Measurements from ENCODE around the gene GPR180. TPM values are rescaled to one million over a fixed set of nuclear protein-coding genes. Genes with fewer than 3 reads are reported as not detected.

GPR180 gene
- total RNA-seq, 2 donors from 2014 or later, result 4.6 to 6.0 TPM

DNA sequence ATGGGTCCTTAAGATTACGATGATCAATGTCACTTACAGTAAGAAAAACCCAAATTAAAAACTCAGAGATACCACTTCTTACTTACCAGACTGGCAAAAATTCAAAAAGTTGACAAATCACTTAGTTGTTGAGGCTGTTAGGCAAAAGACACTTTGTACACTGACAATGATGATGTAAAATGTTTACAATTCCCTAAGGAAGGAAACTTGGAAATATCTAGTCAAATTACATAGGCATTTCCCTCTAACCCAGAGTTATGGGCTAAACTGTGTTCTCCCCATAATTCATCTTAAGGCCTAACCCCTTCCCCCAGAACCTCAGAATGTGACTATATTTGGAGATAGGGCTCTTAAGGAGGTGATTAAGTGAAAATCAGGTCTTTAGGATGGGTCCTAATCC is 17.7 kb upstream of the GPR180 start:
- WGBS, 2 donors, result 90 to 95% methylated on average over 1 of the region's 1 CpG
- peaks cover 0 to 20% of the 10 kb centered on the region in 2 donors for H3K36me3 ChIP-seq (replicated peaks in 1 of 2; ENCODE audit: insufficient read depth in 1 of 2, low read depth in 2 of 2)
- no peak for ATAC-seq
- intact Hi-C loops (cut with DNase I), result no loop called here
- H3K4me3 ChIP-seq, result no peak overlapping the region
- no peak for DNase-seq
- H3K27me3 ChIP-seq, result no peaks in the 10 kb centered on the region
- H3K4me1 ChIP-seq, result peaks cover 27% of the 10 kb centered on the region
- TF ChIP-seq POLR2A (IDR thresholded peaks at IDR 0.05) (no peak), CTCF (IDR thresholded peaks at IDR 0.05) (no peak)
- H3K27ac ChIP-seq, result no peak overlapping the region
- H3K9me3 ChIP-seq, result no peaks in the 10 kb centered on the region

DNA sequence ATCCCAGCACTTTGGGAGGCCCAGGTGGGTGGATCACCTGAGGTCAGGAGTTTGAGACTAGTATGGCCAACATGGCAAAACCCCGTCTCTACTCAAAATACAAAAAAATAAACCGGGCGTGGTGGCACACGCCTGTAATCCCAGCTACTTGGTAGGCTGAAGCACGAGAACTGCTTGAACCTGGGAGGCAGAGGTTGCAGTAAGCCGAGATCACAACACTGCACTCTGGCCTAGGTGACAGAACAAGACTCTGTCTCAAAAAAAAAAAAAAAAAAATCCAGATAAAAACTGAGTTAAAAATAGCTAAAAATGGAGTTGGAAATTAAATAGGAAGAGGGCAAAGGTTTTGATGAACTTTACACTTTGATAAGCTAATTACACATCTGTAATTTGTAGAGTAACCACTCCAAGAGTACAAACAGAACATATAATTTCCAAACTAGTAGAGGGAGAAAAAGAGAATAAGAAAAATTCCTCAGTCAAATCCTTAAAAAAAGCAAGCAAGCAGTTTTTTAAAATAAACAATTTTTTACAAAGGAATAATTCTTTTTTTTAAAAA is 16.0 kb upstream of the GPR180 start:
- Histone ChIP-seq H3K27me3 (no peaks in the 10 kb centered on the region), H3K9me3 (no peaks in the 10 kb centered on the region), H3K4me1 (peaks cover 28% of the 10 kb centered on the region), H3K36me3 (replicated peaks in 1 of 2; ENCODE audit: insufficient read depth in 1 of 2, low read depth in 2 of 2) (peaks cover 0 to 13% of the 10 kb centered on the region in 2 donors), H3K27ac (peak overlapping the region in 1 of 4 donors; percentile 44), H3K4me3 (no peak overlapping the region)
- no peak for ATAC-seq
- DNase-seq, result no peak
- WGBS, 2 donors, result 36 to 47% methylated on average over 6 of the region's 6 CpGs
- intact Hi-C loops (cut with DNase I), result no loop called here
- no peak for TF ChIP-seq CTCF (IDR thresholded peaks at IDR 0.05)
- TF ChIP-seq POLR2A (IDR thresholded peaks at IDR 0.05), result no peak

GRCh38 chr13:94586371-94586770 is 15.3 kb upstream of the GPR180 start:
- TF ChIP-seq CTCF (IDR thresholded peaks at IDR 0.05), result no peak
- no peak for TF ChIP-seq POLR2A (IDR thresholded peaks at IDR 0.05)
- Histone ChIP-seq H3K4me3 (no peak overlapping the region), H3K36me3 (replicated peaks in 1 of 2; ENCODE audit: insufficient read depth in 1 of 2, low read depth in 2 of 2) (peaks cover 0 to 6% of the 10 kb centered on the region in 2 donors), H3K4me1 (peaks cover 32% of the 10 kb centered on the region), H3K9me3 (no peaks in the 10 kb centered on the region), H3K27ac (peak overlapping the region in 1 of 4 donors; percentile 44), H3K27me3 (no peaks in the 10 kb centered on the region)
- no peak for DNase-seq
- no peak for ATAC-seq
- intact Hi-C loops (cut with DNase I), result no loop called here
- WGBS, 2 donors, result 56 to 66% methylated on average over 7 of the region's 7 CpGs

- no peaks in the 10 kb centered on the region for H3K9me3 ChIP-seq
- DNase-seq, result no peak
- H3K27ac ChIP-seq, result no peak overlapping the region
- no peak for TF ChIP-seq CTCF (IDR thresholded peaks at IDR 0.05)
- no peak for TF ChIP-seq POLR2A (IDR thresholded peaks at IDR 0.05)
- no peak overlapping the region for H3K4me3 ChIP-seq
- WGBS, 2 donors, result 31 to 37% methylated on average over 4 of the region's 4 CpGs
- H3K4me1 ChIP-seq, result peaks cover 40% of the 10 kb centered on the region
- no peaks in the 10 kb centered on the region for H3K27me3 ChIP-seq
- intact Hi-C loops (cut with DNase I), result no loop called here
- no peak for ATAC-seq
- no peaks in the 10 kb centered on the region for H3K36me3 ChIP-seq (replicated peaks in 1 of 2; ENCODE audit: insufficient read depth in 1 of 2, low read depth in 2 of 2)
These were observed 13.1 kb upstream of the GPR180 start for GRCh38 chr13:94588541-94588940.

DNA sequence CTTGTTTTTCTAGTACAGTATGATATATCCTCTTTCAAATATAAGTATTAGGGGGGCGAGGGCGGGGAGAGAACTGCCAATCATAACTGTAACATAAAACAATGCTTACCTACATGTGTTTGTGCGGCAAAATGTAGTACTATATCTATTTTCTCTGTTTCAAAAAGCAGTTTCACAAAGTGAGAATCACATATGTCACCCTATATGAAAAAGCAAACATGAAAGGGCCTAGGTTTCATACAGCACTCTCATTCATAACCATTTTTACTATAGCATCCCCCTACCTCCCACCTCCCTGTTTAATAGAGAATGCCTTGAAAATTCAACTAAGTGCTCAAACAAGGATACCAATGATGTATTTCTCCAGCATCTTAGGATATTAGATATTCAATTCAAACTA is 10.9 kb upstream of the GPR180 start:
- WGBS, 2 donors, result 75 to 86% methylated on average over 3 of the region's 3 CpGs
- Histone ChIP-seq H3K27ac (no peak overlapping the region), H3K4me3 (no peak overlapping the region), H3K36me3 (replicated peaks in 1 of 2; ENCODE audit: insufficient read depth in 1 of 2, low read depth in 2 of 2) (no peaks in the 10 kb centered on the region), H3K4me1 (peaks cover 39% of the 10 kb centered on the region), H3K9me3 (no peaks in the 10 kb centered on the region), H3K27me3 (no peaks in the 10 kb centered on the region)
- DNase-seq, result no peak
- intact Hi-C loops (cut with DNase I), result loop anchor here (10.0 kb wide), 1 partner anchor 46 kb away; no protein-coding TSS in a partner anchor
- TF ChIP-seq CTCF (IDR thresholded peaks at IDR 0.05), result no peak
- TF ChIP-seq POLR2A (IDR thresholded peaks at IDR 0.05), result no peak
- ATAC-seq, result no peak
